ENCODE results near the gene BLVRB.

DNA sequence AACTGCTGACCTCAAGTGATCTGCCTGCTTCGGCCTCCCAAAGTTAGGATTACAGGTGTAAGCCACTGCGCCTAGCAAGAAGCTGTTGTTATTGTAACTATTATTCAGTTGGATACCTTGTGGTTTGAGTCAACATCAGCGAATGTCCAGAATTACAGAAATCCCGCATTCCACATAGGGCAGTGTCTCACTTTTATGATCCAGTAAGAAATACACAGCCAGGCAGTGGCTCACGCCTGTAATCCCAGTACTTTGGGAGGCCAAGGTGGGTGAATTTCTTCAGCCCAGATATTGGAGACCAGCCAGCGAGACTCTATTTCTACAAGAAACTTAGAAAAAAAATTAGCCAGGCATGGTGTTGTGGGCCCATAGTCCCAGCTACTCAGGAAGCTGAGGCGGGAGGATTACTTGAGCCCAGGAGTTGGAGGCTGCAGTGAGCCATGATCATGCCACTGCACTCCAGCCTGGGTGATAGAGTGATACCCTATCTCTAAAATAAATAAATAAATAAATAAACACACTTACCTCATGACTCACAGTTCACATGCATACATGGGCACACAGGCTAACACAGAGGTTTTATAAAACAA lies 45.1 kb upstream of the BLVRB start:
- TF ChIP-seq POLR2A (IDR thresholded peaks at IDR 0.05; ENCODE audit: low read length) (no peak), PHF8 (IDR thresholded peaks at IDR 0.05; ENCODE audit: borderline replicate concordance, low read depth) (no peak), MAX (IDR thresholded peaks at IDR 0.05) (no peak), CTCF (IDR thresholded peaks at IDR 0.05) (no peak), KDM1A (IDR thresholded peaks at IDR 0.05; ENCODE audit: low read depth) (no peak), CEBPB (IDR thresholded peaks at IDR 0.05) (no peak), ZC3H11A (IDR thresholded peaks at IDR 0.05) (no peak), POLR2AphosphoS2 (conservative IDR thresholded peaks at IDR 0.05; ENCODE audit: low read length) (no peak), HDAC2 (IDR thresholded peaks at IDR 0.05) (no peak), ELK1 (IDR thresholded peaks at IDR 0.05; ENCODE audit: low read depth, low read length) (no peak), E2F6 (IDR thresholded peaks at IDR 0.05; ENCODE audit: borderline replicate concordance, low read depth) (no peak)

Measured in A549 (cell line).